HG02588 (cell line): ENCODE data around the gene FBXW8.
A peak's percentile ranks its signal among the peaks of the same experiment; 100 is the strongest.

ENCODE experiments used
- ATAC-seq: cut with Tn5 transposase; IDR thresholded peaks from one replicate; pipeline ENCODE4 v1.9.1; 2021; ENCODE audit warnings: mild to moderate bottlenecking, moderate library complexity; ENCODE audit not compliant: unreplicated experiment

The FBXW8 gene

DNA sequence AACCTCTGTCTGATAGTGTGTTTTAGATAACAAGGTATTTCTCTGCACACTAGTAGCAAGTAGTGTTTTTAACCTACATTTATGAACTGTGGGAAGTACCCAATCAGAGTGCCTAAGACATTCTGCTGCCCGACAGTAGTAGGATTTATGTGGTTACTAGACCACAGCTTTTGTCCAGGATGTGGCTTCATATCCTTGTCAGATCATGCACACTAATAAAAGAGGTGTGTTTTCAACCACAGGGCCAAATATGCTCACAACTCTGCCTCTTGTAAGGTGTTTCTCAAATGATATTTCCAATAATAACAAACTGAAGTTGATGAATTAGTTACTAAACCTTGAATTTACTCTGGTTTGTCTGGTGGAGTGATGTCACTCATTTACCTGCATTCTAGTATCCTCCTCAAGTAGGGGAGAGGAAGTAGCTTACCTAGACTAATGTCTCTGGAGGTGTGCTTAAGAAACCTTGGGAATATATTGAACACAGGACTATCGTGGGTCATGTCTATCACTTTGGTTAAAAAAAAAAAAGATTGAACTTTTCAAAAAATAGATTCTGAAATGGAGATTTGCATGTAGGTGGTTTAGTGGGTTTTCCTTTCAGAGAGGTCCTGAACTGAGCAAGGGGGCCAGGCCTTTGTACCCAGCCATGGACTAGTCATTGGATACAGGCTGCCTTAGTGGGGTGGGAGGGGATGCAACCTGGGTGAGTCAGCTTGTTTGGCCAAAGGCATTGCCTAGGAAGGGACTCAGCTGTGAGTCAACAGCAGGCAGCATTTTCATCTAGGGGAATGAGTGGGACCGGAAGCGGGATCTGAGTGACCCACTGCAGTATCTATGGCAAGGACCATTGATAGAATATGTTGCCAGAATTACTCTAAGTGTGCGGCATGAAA is 14.1 kb downstream of the FBXW8 start:
- peak; percentile 57 for ATAC-seq

- ATAC-seq: no peak
These were observed 15.8 kb downstream of the FBXW8 start for GRCh38 chr12:116926283-116927243.

DNA sequence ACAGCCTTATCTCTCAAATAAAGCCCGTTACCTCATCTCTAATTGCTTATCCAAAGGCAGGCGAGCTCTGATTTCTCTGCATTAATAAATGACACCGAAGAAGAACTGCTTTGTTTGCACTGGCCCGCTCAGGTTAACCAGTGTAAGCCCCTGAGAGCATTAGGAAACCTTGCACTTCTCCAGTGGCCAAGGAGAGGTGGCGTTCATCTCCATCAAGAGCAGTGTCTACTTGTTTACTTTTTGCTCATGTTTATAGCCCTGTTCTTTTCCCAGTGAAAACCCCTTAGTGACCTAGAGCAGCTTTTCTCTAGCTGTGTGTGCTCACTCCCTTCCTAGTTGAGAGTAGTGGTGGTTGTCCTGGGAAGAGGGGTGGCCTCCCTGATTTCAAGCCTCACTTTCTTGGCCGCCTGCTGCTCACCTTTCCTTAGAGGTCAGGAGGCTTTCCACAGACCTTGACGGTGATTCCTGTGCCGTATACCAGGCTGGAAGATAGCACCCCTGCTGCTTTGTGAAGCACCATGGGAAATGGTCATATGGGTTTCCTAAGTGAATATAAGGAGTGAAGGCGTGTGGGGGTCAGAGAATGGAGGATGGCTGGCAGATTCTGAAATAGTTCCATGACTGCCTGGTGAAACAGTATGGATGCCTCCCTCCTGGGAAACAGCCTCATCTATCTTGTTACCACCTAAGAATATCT is 16.6 kb downstream of the FBXW8 start:
- ATAC-seq: no peak

DNA sequence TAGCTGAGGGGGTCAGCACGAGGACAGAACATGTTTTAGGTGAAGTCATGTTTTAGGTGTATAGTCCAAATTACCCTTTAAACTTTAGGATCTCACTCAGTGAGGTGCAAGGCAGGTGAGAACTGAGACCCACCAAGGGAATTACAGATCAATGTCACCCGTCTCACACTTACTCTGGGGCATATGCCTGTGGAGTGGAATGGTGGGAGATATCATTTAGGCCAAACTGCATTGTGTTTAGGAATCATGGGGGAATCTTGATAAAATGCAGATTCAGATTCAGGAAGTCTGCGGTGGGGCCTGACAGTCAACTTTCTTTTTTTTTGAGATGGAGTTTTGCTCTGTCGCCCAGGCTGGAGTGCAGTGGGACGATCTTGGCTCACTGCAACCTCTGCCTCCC is 17.8 kb downstream of the FBXW8 start:
- no peak for ATAC-seq

- no peak for ATAC-seq
These were observed 19.1 kb downstream of the FBXW8 start for GRCh38 chr12:116929885-116930284.

- ATAC-seq: no peak
These were observed 20.9 kb downstream of the FBXW8 start for GRCh38 chr12:116931665-116932064.

- no peak for ATAC-seq
These were observed 22.3 kb downstream of the FBXW8 start for GRCh38 chr12:116933091-116933490.

DNA sequence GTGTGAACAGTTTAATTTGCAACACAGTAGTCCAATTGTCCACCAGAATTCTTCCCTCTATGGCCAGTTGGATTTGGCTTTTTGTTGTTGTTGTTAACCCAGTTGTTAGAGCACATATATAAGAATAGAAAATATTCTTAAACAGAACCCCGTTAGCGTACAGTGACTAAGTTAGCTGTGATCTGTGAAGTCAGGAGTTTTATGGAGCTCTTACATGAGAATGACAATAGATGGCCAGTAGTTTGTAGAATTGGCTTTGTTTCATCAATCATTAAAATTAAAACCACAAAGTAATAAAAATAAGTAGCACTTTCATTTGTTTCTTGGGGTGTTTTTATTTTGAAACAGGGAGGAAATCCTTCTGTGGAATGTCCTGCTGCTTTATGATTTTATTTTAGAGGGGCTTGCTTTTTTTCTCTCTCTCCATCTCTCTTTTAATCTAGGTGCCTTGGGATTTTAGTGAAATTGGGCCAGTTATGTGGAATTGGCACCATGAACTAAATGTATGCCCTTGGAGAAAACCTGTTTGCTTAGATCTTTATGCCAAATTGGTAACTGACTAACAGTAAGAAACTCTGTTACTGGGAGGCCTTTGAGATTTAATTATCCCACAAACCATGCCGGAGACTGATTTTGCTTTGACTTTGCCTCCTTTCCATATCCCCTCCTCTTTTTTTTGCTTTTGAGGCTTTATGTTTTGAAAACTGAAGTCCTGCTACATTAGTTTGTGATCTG is 22.9 kb downstream of the FBXW8 start:
- no peak for ATAC-seq

DNA sequence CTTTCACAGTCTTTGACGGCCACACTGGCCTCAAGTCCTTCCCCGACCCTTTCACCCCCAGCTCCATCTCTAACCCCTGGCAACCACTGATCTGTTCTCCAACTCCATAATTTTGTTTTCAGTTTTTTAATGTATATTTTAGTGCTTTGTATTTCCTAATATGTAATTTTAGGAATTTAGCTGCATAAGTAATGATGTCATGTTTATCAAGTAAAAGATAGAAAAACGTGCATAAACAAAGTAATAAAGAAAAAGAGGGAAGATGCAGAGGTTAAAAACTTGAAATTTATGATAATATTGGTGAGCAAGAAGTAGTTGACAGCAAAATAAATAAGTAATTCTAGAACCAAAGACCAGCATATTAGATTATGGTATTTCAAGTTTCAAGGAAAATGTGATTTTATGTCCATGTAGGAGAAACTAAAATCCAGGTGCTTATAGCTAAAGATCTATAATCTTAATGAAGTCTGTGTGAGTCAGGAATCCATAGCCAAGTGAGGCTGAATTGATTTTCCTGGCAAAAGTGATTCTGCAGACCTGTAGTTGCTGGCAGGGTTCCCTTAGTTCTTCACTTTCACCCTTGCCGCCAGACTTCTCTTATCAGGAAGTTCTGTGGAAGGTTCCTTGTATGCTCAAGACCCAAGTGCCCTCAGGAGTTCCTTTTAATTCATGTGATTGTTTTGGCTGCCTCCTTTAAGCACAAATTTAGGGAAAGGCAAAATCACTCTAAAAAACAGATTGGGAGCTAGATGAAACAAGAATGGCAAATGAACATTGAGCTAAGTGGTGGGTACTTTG is 24.4 kb downstream of the FBXW8 start:
- no peak for ATAC-seq

- ATAC-seq: no peak
These were observed 26.9 kb downstream of the FBXW8 start for GRCh38 chr12:116937640-116938039.

DNA sequence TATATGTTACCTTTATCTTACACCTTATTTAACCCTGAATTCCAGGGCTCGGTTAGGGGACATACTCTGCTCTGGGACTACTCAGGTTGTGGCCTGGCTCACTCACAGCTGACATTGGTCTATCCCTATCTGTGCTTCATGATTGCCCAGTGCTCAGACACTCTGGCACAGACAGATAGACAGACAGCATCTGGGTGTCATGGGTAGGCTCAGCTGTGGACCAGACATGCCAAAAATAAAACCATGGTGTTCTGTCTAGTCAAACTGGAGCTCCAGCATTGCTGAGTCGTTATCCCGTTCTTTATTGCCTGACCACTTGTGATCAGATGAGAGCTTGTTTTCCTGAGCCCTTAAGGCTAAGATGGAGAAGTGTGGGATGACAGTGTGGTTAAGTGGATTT is 29.0 kb downstream of the FBXW8 start:
- ATAC-seq: no peak

DNA sequence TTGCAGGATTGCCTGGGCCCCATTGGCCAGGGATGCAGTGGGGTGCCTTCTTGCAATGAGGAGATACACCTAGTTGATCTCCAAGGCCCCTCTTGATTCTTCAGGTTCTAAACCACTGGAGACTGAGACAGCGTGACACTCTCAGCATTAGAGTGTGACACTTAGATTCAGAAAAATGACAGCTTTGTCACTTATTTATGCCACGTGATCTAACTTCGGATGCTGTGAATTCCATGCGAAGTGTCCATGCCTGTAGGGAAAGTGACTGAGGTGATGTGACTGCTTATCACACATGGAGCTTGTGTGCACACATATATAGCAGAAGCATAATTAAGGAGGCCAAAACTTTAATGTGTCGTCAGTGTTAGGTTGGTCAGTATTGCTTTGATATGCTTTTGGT is 30.4 kb downstream of the FBXW8 start:
- no peak for ATAC-seq

GRCh38 chr12:116943419-116944372 is 32.9 kb downstream of the FBXW8 start:
- ATAC-seq: no peak

DNA sequence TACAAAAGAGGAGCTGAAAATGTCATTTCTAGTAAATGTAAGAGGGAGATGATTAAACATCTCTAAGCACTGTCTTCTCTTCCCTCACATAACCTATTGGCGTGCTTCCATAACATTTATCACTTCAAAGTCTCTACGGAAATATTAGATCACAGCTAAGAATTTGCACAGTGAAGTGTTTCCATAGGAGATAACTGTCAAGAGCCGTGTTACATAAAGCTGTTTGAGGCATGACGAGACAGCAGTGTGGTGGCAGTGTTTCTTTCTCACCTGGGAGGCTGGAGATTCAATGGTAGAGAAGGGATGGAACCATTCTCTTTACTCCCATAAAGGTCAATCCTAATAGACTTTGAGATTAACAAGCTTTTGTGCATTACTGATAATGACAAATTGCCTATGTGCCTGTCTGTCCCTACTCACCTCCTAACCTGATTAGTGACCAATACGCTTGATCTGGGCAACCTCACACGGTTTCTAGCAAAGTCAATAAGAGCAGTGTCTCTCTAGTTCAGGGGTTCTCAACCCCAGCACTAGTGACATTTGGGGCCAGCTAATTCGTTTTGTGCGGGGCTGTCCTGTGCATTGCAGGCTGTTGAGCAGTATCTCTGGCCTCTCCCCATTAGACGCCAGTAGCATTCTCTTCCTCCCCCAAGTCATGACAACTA is 35.3 kb downstream of the FBXW8 start:
- ATAC-seq: no peak

DNA sequence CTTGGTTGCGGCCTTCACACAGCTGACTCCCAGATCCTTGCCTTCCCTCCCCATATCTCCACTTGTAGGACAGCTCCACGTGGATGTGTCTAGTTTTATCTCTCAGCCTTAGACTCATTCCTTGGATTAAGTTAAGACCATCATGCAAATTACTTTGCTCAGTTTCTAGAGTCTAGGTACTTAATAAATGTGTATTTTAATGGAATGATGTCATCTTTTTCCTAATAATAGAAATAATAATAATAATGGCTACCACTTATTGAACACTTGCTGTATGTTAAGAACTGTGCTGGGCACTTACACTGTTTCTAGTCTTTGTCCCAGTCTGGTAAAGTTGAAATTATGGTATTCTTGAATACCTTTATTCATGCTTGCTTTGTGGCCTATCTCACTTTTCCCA is 37.5 kb downstream of the FBXW8 start:
- ATAC-seq: no peak

DNA sequence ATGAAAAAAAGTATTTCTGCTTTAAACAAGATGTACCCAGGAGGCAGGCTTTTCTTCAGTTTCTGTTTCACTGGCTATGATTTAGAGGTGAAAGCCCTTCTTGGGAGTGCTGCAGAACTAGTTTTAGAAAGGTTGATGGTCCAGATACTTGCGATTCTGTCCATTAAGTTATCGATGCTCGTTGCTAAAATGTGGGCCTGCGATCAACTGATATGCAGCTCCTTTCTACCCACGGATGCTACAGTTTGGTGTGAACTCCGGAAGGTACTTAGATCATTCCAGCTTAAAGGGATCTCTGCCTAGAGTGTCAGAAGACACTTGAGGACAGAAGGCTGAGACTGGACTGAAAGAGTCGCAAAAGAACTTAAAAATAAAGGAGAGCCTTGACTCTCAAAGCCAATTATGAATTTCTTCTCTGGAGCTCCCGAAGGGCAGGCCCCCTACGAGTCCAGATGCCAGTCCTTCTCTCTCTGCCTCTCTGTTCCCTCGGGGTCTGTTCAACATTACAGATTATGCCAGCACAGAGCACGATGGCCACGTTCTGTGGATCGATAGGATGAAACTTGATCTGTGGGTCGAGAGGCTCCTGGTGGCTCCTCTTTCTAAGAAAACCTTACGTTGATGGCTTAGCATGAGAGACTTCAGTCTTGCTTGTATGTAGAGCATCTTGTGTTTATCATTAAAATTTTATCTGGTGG is 40.0 kb downstream of the FBXW8 start:
- ATAC-seq: no peak

- no peak for ATAC-seq
These were observed 44.1 kb downstream of the FBXW8 start for GRCh38 chr12:116954710-116955381.
